ENCODE results near the gene MARK1. TPM values are rescaled to one million over a fixed set of nuclear protein-coding genes. Genes with fewer than 3 reads are reported as not detected.
"Not testable (repeated sequence)": the region's sequence is repeated elsewhere in the genome, so short reads cannot be mapped to it uniquely, and the experiment has no call there.

MARK1 gene
- total RNA-seq, 2 experiments from 2014 or later: not detected

- Histone ChIP-seq H3K36me3 (ENCODE audit: insufficient read depth, low read length) (no peaks in the 10 kb centered on the region), H3K4me2 (ENCODE audit: low read length) (no peak overlapping the region), H3K27ac (ENCODE audit: low read depth, low read length, poor library complexity, severe bottlenecking) (no peak overlapping the region), H3K9me2 (ENCODE audit: insufficient read depth, low read length) (no peaks in the 10 kb centered on the region), H4K20me1 (ENCODE audit: insufficient read depth, low read length) (no peaks in the 10 kb centered on the region), H3K4me1 (ENCODE audit: insufficient read depth, low read length, poor library complexity, severe bottlenecking) (no peaks in the 10 kb centered on the region), H3K9me3 (ENCODE audit: low read length) (no peaks in the 10 kb centered on the region), H2AFZ (ENCODE audit: low read length) (no peak overlapping the region), H3K79me2 (ENCODE audit: insufficient read depth, low read depth, low read length) (no peaks in the 10 kb centered on the region), H3K4me3 (ENCODE audit: low read depth, low read length, poor library complexity, severe bottlenecking) (no peak overlapping the region)
- CTCF ChIA-PET (ENCODE audit: unreplicated experiment): interaction anchor here (0.5 kb wide), 1 partner anchor 309 kb away, joined by 3 read pairs; no protein-coding TSS in a partner anchor
- no peak for DNase-seq (ENCODE audit: low spot score)
- POLR2A ChIA-PET: no interaction called here
- intact Hi-C loops (cut with micrococcal nuclease; ENCODE audit: unreplicated experiment): no loop called here
- no TSS peak for BruUV-seq (replicated peaks)
- no peak for TF ChIP-seq EZH2phosphoT487 (IDR thresholded peaks at IDR 0.05; ENCODE audit: borderline replicate concordance, low read depth, low read length)
- TF ChIP-seq CTCF (conservative IDR thresholded peaks at IDR 0.05; ENCODE audit: low read length): no peak
Measured at GRCh38 chr1:220594356-220594755, 66.4 kb downstream of the MARK1 start.

GRCh38 chr1:220595179-220595578 lies 67.2 kb downstream of the MARK1 start:
- H3K4me2 ChIP-seq (ENCODE audit: low read length): no peak overlapping the region
- no TSS peak for BruUV-seq (replicated peaks)
- H3K9me2 ChIP-seq (ENCODE audit: insufficient read depth, low read length): no peaks in the 10 kb centered on the region
- ChIA-PET POLR2A (no interaction called here), CTCF (ENCODE audit: unreplicated experiment) (interaction anchor here (0.5 kb wide), 1 partner anchor 310 kb away, joined by 3 read pairs; no protein-coding TSS in a partner anchor)
- H3K27ac ChIP-seq (ENCODE audit: low read depth, low read length, poor library complexity, severe bottlenecking): no peak overlapping the region
- intact Hi-C loops (cut with micrococcal nuclease; ENCODE audit: unreplicated experiment): no loop called here
- H4K20me1 ChIP-seq (ENCODE audit: insufficient read depth, low read length): no peaks in the 10 kb centered on the region
- TF ChIP-seq CTCF (conservative IDR thresholded peaks at IDR 0.05; ENCODE audit: low read length): no peak
- no peak for TF ChIP-seq EZH2phosphoT487 (IDR thresholded peaks at IDR 0.05; ENCODE audit: borderline replicate concordance, low read depth, low read length)
- no peaks in the 10 kb centered on the region for H3K9me3 ChIP-seq (ENCODE audit: low read length)
- DNase-seq (ENCODE audit: low spot score): no peak
- no peak overlapping the region for H3K4me3 ChIP-seq (ENCODE audit: low read depth, low read length, poor library complexity, severe bottlenecking)
- H3K36me3 ChIP-seq (ENCODE audit: insufficient read depth, low read length): no peaks in the 10 kb centered on the region
- no peak overlapping the region for H2AFZ ChIP-seq (ENCODE audit: low read length)
- no peaks in the 10 kb centered on the region for H3K79me2 ChIP-seq (ENCODE audit: insufficient read depth, low read depth, low read length)
- H3K4me1 ChIP-seq (ENCODE audit: insufficient read depth, low read length, poor library complexity, severe bottlenecking): no peaks in the 10 kb centered on the region

GRCh38 chr1:220604926-220605325 lies 77.0 kb downstream of the MARK1 start:
- no peak for TF ChIP-seq CTCF (conservative IDR thresholded peaks at IDR 0.05; ENCODE audit: low read length)
- no peak for TF ChIP-seq EZH2phosphoT487 (IDR thresholded peaks at IDR 0.05; ENCODE audit: borderline replicate concordance, low read depth, low read length)
- ChIA-PET POLR2A (no interaction called here), CTCF (ENCODE audit: unreplicated experiment) (no interaction called here)
- no peak for DNase-seq (ENCODE audit: low spot score)
- H3K9me3 ChIP-seq (ENCODE audit: low read length): no peaks in the 10 kb centered on the region
- H4K20me1 ChIP-seq (ENCODE audit: insufficient read depth, low read length): no peaks in the 10 kb centered on the region
- H2AFZ ChIP-seq (ENCODE audit: low read length): no peak overlapping the region
- intact Hi-C loops (cut with micrococcal nuclease; ENCODE audit: unreplicated experiment): no loop called here
- H3K27ac ChIP-seq (ENCODE audit: low read depth, low read length, poor library complexity, severe bottlenecking): no peak overlapping the region
- H3K79me2 ChIP-seq (ENCODE audit: insufficient read depth, low read depth, low read length): no peaks in the 10 kb centered on the region
- no TSS peak for BruUV-seq (replicated peaks)
- H3K9me2 ChIP-seq (ENCODE audit: insufficient read depth, low read length): no peaks in the 10 kb centered on the region
- no peaks in the 10 kb centered on the region for H3K36me3 ChIP-seq (ENCODE audit: insufficient read depth, low read length)
- no peak overlapping the region for H3K4me3 ChIP-seq (ENCODE audit: low read depth, low read length, poor library complexity, severe bottlenecking)
- no peaks in the 10 kb centered on the region for H3K4me1 ChIP-seq (ENCODE audit: insufficient read depth, low read length, poor library complexity, severe bottlenecking)
- H3K4me2 ChIP-seq (ENCODE audit: low read length): no peak overlapping the region

- H3K36me3 ChIP-seq (ENCODE audit: insufficient read depth, low read length); DNase-seq (ENCODE audit: low spot score); H3K27ac ChIP-seq (ENCODE audit: low read depth, low read length, poor library complexity, severe bottlenecking); H3K79me2 ChIP-seq (ENCODE audit: insufficient read depth, low read depth, low read length); H3K9me2 ChIP-seq (ENCODE audit: insufficient read depth, low read length); H4K20me1 ChIP-seq (ENCODE audit: insufficient read depth, low read length); H3K4me2 ChIP-seq (ENCODE audit: low read length); H3K4me3 ChIP-seq (ENCODE audit: low read depth, low read length, poor library complexity, severe bottlenecking); CTCF ChIA-PET (ENCODE audit: unreplicated experiment); H3K9me3 ChIP-seq (ENCODE audit: low read length); POLR2A ChIA-PET; H2AFZ ChIP-seq (ENCODE audit: low read length); intact Hi-C loops (cut with micrococcal nuclease; ENCODE audit: unreplicated experiment); H3K4me1 ChIP-seq (ENCODE audit: insufficient read depth, low read length, poor library complexity, severe bottlenecking); BruUV-seq (replicated peaks): not testable (repeated sequence)
Measured at GRCh38 chr1:220605651-220606050, 77.7 kb downstream of the MARK1 start.

GRCh38 chr1:220611100-220611499 lies 83.2 kb downstream of the MARK1 start:
- H3K4me1 ChIP-seq (ENCODE audit: insufficient read depth, low read length, poor library complexity, severe bottlenecking); POLR2A ChIA-PET; H3K27ac ChIP-seq (ENCODE audit: low read depth, low read length, poor library complexity, severe bottlenecking); DNase-seq (ENCODE audit: low spot score); H3K4me2 ChIP-seq (ENCODE audit: low read length); intact Hi-C loops (cut with micrococcal nuclease; ENCODE audit: unreplicated experiment); H3K9me2 ChIP-seq (ENCODE audit: insufficient read depth, low read length); H3K4me3 ChIP-seq (ENCODE audit: low read depth, low read length, poor library complexity, severe bottlenecking); H3K9me3 ChIP-seq (ENCODE audit: low read length); CTCF ChIA-PET (ENCODE audit: unreplicated experiment); H3K36me3 ChIP-seq (ENCODE audit: insufficient read depth, low read length); BruUV-seq (replicated peaks); H4K20me1 ChIP-seq (ENCODE audit: insufficient read depth, low read length); H2AFZ ChIP-seq (ENCODE audit: low read length); H3K79me2 ChIP-seq (ENCODE audit: insufficient read depth, low read depth, low read length): not testable (repeated sequence)
